K562 (cell line): Measurements from ENCODE around the gene GPR152. TPM values are rescaled to one million over a fixed set of nuclear protein-coding genes. Genes with fewer than 3 reads are reported as not detected.
A peak's percentile ranks its signal among the peaks of the same experiment; 100 is the strongest.

Experiments used
- ATF1 ChIP-seq, 2 experiments: fragments of 450-650 bp in 1 of 2; IDR thresholded peaks; 2 replicates each; pipeline ENCODE4 v1.6.1; 2016; ENCODE audit warnings: missing compliant biosample characterization in 1 of 2, missing genetic modification characterization in 1 of 2
- BRD9 ChIP-seq: fragments of 450-650 bp; IDR thresholded peaks from 2 replicates; pipeline ENCODE4 v1.6.1; 2018; ENCODE audit warnings: low read depth; ENCODE audit not compliant: partially characterized antibody
- CREB1 ChIP-seq, 2 experiments: sonication (generic) in 1 of 2; formaldehyde crosslinking in 1 of 2; IDR thresholded peaks; 2 replicates each; pipeline versions ENCODE4 v1.6.1 to v1.8.0; 2012 to 2022; ENCODE audit warnings: inconsistent platforms in 1 of 2, mild to moderate bottlenecking in 1 of 2, missing genetic modification reagents in 1 of 2, moderate library complexity in 1 of 2
- GATAD2A ChIP-seq: fragments of 450-650 bp; IDR thresholded peaks from 2 replicates; pipeline ENCODE4 v1.6.1; 2017
- L3MBTL2 ChIP-seq: fragments of 450-650 bp; IDR thresholded peaks from 2 replicates; pipeline ENCODE4 v1.6.1; 2016; ENCODE audit warnings: mild to moderate bottlenecking, moderate library complexity
- MITF ChIP-seq: IDR thresholded peaks from 2 replicates; pipeline ENCODE4 v1.6.1; 2014; ENCODE audit warnings: antibody characterized with exemption
- MLLT1 ChIP-seq, 2 experiments: fragments of 450-650 bp; IDR thresholded peaks; 2 replicates each; pipeline ENCODE4 v1.6.1; 2016
- NFE2L1 ChIP-seq: fragments of 450-650 bp; IDR thresholded peaks from 2 replicates; pipeline ENCODE4 v1.6.1; 2016; ENCODE audit warnings: missing genetic modification characterization, low read depth, mild to moderate bottlenecking, missing compliant biosample characterization, moderate library complexity, borderline replicate concordance
- NFIC ChIP-seq: fragments of 450-650 bp; IDR thresholded peaks from 2 replicates; pipeline ENCODE4 v1.6.1; 2017; ENCODE audit warnings: mild to moderate bottlenecking, inconsistent platforms
- POLR2A ChIP-seq: fragments of 450-650 bp; conservative IDR thresholded peaks from 2 replicates; pipeline ENCODE4 v1.6.1; 2016
- RAD21 ChIP-seq, 2 experiments: fragments of 250-450 bp in 1 of 2; fragments of 450-650 bp in 1 of 2; sonication (Bioruptor Pico) in 1 of 2; formaldehyde crosslinking in 1 of 2; IDR thresholded peaks in 1 of 2; conservative IDR thresholded peaks in 1 of 2; 2 replicates each; pipeline versions ENCODE4 v1.4.0 to v1.8.0; 2020 to 2022; ENCODE audit warnings: mild to moderate bottlenecking in 2 of 2, moderate library complexity in 1 of 2
- RBFOX2 ChIP-seq: fragments of 200-400 bp; formaldehyde crosslinking; IDR thresholded peaks from 2 replicates; pipeline ENCODE4 v1.6.1; 2017; ENCODE audit warnings: low read depth, mild to moderate bottlenecking, low read length, moderate library complexity
- TEAD1 ChIP-seq, 2 experiments: fragments of 450-650 bp in 1 of 2; sonication (generic) in 1 of 2; formaldehyde crosslinking; IDR thresholded peaks; 2 replicates each; pipeline versions ENCODE4 v1.4.0 to v1.8.0; 2020 to 2022; ENCODE audit warnings: mild to moderate bottlenecking in 2 of 2, missing genetic modification reagents in 1 of 2
- XRCC5 ChIP-seq: fragments of 200-400 bp; formaldehyde crosslinking; IDR thresholded peaks from 2 replicates; pipeline ENCODE4 v1.6.1; 2017; ENCODE audit warnings: low read depth, mild to moderate bottlenecking, low read length
- ZBTB12 ChIP-seq: fragments of 250-450 bp; sonication (Bioruptor Pico); IDR thresholded peaks from 2 replicates; pipeline ENCODE4 v1.4.0; 2020
- ZBTB9 ChIP-seq: fragments of 450-650 bp; formaldehyde crosslinking; IDR thresholded peaks from 2 replicates; pipeline ENCODE4 v1.4.0; 2020; ENCODE audit warnings: mild to moderate bottlenecking, moderate library complexity
- ZNF165 ChIP-seq: fragments of 250-450 bp; sonication (Bioruptor Pico); IDR thresholded peaks from 2 replicates; pipeline ENCODE4 v1.4.0; 2020; ENCODE audit warnings: borderline replicate concordance
- ZNF263 ChIP-seq: sonication (generic); formaldehyde crosslinking; IDR thresholded peaks from 2 replicates; pipeline ENCODE4 v1.8.0; 2022; ENCODE audit warnings: mild to moderate bottlenecking, missing genetic modification reagents, borderline replicate concordance
- ZNF384 ChIP-seq: IDR thresholded peaks from 2 replicates; pipeline ENCODE4 v1.6.1; 2012; ENCODE audit warnings: low read depth, low read length, improper control_type of control experiment
- ZNF584 ChIP-seq: fragments of 200-800 bp; sonication (Bioruptor generic); IDR thresholded peaks from 2 replicates; pipeline ENCODE4 v1.6.1; 2016; ENCODE audit warnings: low read depth, mild to moderate bottlenecking, missing genetic modification characterization, missing compliant biosample characterization
- polyA plus RNA-seq, 8 experiments: library from polyadenylated mRNA; depleted of rRNA in 4 of 8; stranded (reverse) in 5 of 8; unstranded in 3 of 8; fragments of >200 nt; fragmentation: Nextera tagmentation in 2 of 8; fragmentation: Illumina TruSeq in 1 of 8; extraction: Ambion mirVana in 2 of 8; extraction: Trizol in 1 of 8; gene quantifications; 2 replicates each; pipeline versions ENCODE4 v1.2.1 to v1.2.3, GENCODE V29; 2011 to 2014; ENCODE audit warnings: inconsistent platforms in 1 of 8, missing spikeins in 1 of 8
- total RNA-seq, 7 experiments: library from RNA; depleted of rRNA in 6 of 7; stranded (reverse); fragments of >200 nt in 6 of 7; fragmentation: Illumina TruSeq in 2 of 7; extraction: Trizol in 2 of 7; gene quantifications; 2 replicates each; pipeline versions ENCODE4 v1.2.1 to v1.2.3, GENCODE V29; 2011 to 2021; ENCODE audit warnings: low replicate concordance in 1 of 7

GPR152 gene
- total and polyA plus RNA-seq, 9 of the 15 experiments (the other 6 are each of a cell fraction or from before 2014, with no cell fraction given): not detected

GRCh38 chr11:67468759-67469507 is 16.4 kb upstream of the GPR152 start, which contains the start of gene TMEM134 (continued):
- TF ChIP-seq MLLT1 (IDR thresholded peaks at IDR 0.05): peak in 1 of 2 experiments; percentile 99; a peak in 2 of 4 replicates
- TF ChIP-seq ZNF263 (CRISPR knock-in tag): 0 out of 2 replicates have a peak, but pooled peaks have one; percentile 26
- no peak for TF ChIP-seq TEAD1 (CRISPR knock-in tag; IDR thresholded peaks at IDR 0.05)
- peak; percentile 43; the same call in 1 of the 2 replicates for TF ChIP-seq ATF1 (CRISPR knock-in tag; IDR thresholded peaks at IDR 0.05)
- TF ChIP-seq ATF1 (tag; IDR thresholded peaks at IDR 0.05): peak; percentile 84
- TF ChIP-seq ZBTB12 (CRISPR knock-in tag): peak; percentile 66
- TF ChIP-seq ZBTB9 (CRISPR knock-in tag): 0 out of 2 replicates have a peak, but pooled peaks have one; percentile 63
- peak; percentile 54 to 76 for TF ChIP-seq RAD21 (CRISPR knock-in tag; conservative IDR thresholded peaks at IDR 0.05 in 1 of 2, IDR thresholded peaks at IDR 0.05 in 1 of 2)
- no peak for TF ChIP-seq BRD9
- TF ChIP-seq MITF: no peak
- peak; percentile 84 for TF ChIP-seq XRCC5
- peak; percentile 27; the same call in 1 of the 2 replicates for TF ChIP-seq ZNF384
- no peak for TF ChIP-seq NFE2L1 (tag)
- TF ChIP-seq L3MBTL2: peak; percentile 51; the same call in 1 of the 2 replicates
- peak; percentile 74 for TF ChIP-seq CREB1 (IDR thresholded peaks at IDR 0.05)
- TF ChIP-seq CREB1 (CRISPR knock-in tag; IDR thresholded peaks at IDR 0.05): peak; percentile 90
- TF ChIP-seq NFIC: 0 out of 2 replicates have a peak, but pooled peaks have one; percentile 41
- TF ChIP-seq ZNF584 (CRISPR knock-in tag): no peak
- peak; percentile 82 for TF ChIP-seq POLR2A
- 0 out of 2 replicates have a peak, but pooled peaks have one; percentile 80 for TF ChIP-seq GATAD2A
- no peak for TF ChIP-seq ZNF165 (CRISPR knock-in tag)
- TF ChIP-seq RBFOX2: peak; percentile 91
